Astrocyte (in vitro differentiated cells and primary cell): ENCODE measurements around the gene C6orf141.

Source experiments
- EZH2 ChIP-seq: IDR thresholded peaks from 2 replicates; pipeline ENCODE4 v1.6.1; 2012; ENCODE audit warnings: mild to moderate bottlenecking, low read length, inconsistent platforms; ENCODE audit not compliant: insufficient read depth
- TF ChIP-seq, protein P1 (sequence below): IDR thresholded peaks from 2 replicates; pipeline ENCODE4 v1.5.1; 2011; ENCODE audit warnings: low read depth, mild to moderate bottlenecking, inconsistent platforms, low read length, moderate library complexity; ENCODE audit not compliant: insufficient read depth

DNA sequence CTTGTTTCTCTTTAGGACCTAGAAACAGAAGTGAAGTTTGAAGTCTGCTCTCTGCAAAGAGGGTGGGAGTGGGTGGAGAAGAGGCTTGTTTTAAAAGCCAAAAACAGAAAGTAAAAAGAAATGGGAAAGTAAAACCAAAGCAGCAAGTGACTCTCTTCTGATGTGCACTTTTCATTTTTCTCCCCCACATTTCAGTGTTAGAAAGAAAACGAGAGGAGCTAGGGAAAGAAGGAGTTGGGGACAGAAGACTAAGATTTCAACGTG lies 1.3 kb downstream of the C6orf141 start:
- TF ChIP-seq, protein P1, sequence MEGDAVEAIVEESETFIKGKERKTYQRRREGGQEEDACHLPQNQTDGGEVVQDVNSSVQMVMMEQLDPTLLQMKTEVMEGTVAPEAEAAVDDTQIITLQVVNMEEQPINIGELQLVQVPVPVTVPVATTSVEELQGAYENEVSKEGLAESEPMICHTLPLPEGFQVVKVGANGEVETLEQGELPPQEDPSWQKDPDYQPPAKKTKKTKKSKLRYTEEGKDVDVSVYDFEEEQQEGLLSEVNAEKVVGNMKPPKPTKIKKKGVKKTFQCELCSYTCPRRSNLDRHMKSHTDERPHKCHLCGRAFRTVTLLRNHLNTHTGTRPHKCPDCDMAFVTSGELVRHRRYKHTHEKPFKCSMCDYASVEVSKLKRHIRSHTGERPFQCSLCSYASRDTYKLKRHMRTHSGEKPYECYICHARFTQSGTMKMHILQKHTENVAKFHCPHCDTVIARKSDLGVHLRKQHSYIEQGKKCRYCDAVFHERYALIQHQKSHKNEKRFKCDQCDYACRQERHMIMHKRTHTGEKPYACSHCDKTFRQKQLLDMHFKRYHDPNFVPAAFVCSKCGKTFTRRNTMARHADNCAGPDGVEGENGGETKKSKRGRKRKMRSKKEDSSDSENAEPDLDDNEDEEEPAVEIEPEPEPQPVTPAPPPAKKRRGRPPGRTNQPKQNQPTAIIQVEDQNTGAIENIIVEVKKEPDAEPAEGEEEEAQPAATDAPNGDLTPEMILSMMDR = no peak
- TF ChIP-seq EZH2 = no peak
